ENCODE data around the gene OR4K15. TPM values are rescaled to one million over a fixed set of nuclear protein-coding genes. Genes with fewer than 3 reads are reported as not detected.
A peak's percentile ranks its signal among the peaks of the same experiment; 100 is the strongest.
"Not testable (repeated sequence)": the region's sequence is repeated elsewhere in the genome, so short reads cannot be mapped to it uniquely, and the experiment has no call there.

OR4K15 gene
- polyA plus RNA-seq (2012; ENCODE audit: insufficient read depth, insufficient read length): not detected

GRCh38 chr14:19975291-19975690 is at the start of gene OR4K15:
Gene OR4K15, plus strand, starts transcription at chr14:19975591. Its CDS starts 0 bp downstream, at chr14:19975591.
- no peak for DNase-seq (ENCODE audit: low read depth, low spot score)
- no peak within 1 kb of the TSS for H3K4me3 ChIP-seq (ENCODE audit: low read length)

DNA sequence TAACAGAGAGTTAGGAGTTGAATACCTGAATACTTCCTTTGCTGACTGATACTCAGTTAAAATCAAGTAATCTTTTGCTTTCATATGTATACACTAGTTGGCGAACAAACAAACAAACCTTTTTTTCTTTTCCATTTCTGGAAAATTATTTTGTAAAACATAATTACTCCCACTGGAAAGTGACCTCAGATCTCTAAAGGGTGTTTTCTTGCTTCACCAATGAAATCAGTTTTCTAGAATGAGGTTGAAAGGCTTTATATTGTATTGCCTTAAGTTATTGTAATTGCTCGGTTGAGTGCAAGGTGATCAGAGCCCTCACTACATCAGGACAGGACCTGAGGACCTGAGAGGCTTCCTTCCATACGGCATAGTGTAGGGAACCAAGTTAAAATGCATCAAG is 44.8 kb upstream of the OR4K15 start, which contains the start of gene OR4K1:
Gene OR4K1, plus strand, starts transcription at position 301 of the 400 bp plus-strand sequence. CDS start 4,750 bp downstream, outside the sequence.
- H3K4me3 ChIP-seq (ENCODE audit: low read length): no peak within 1 kb of the TSS
- no peak for DNase-seq (ENCODE audit: low read depth, low spot score)

GRCh38 chr14:19941668-19942067 is 33.7 kb upstream of the OR4K15 start:
- no peak overlapping the region for H3K4me3 ChIP-seq (ENCODE audit: low read length)
- no peak for DNase-seq (ENCODE audit: low read depth, low spot score)

- DNase-seq (ENCODE audit: low read depth, low spot score): no peak
- no peak overlapping the region for H3K4me3 ChIP-seq (ENCODE audit: low read length)
These were observed 27.8 kb upstream of the OR4K15 start for GRCh38 chr14:19947413-19948090.

GRCh38 chr14:19949218-19949617 is 26.2 kb upstream of the OR4K15 start:
- no peak overlapping the region for H3K4me3 ChIP-seq (ENCODE audit: low read length)
- DNase-seq (ENCODE audit: low read depth, low spot score): no peak

DNA sequence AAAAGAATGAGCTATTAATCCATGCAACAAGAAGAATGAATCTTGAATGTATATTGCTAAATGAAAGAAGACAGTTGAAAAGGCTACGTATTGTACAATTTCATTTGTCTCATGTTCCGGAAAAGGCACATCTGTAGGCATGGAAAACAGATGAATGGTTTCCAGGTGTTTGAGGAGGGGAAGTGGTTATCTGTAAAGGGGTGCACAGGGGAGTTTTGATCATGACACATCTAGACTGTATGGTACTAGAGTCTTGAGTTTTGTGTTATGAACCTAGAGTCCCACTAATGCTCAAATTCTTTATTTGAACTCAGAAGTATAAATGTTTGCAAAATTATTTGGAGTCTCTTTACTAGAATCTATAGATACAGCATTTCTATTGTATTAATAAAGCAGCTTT is 5.7 kb upstream of the OR4K15 start:
- H3K4me3 ChIP-seq (ENCODE audit: low read length); DNase-seq (ENCODE audit: low read depth, low spot score): not testable (repeated sequence)

DNA sequence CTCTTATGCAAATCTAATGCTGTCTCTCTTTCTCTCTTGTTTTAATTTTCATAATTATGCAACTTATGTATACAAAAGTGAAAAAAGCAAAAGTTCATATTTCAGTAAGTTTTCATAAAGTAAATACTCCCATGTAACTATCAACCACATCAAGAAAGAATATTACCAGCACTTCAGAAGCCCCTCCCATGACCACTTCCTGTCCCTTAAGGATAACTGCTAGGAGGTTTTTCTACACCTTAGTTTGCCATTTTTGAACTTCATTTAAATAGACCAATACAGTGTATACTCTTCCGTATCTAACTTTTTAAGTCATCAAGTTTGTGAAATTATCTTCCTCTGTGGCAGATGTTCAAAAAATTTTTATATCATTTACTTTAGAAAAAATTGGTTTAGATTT is 547 bp upstream of the OR4K15 start:
- peak; percentile 68 for DNase-seq (ENCODE audit: low read depth, low spot score)
- H3K4me3 ChIP-seq (ENCODE audit: low read length): no peak overlapping the region

DNA sequence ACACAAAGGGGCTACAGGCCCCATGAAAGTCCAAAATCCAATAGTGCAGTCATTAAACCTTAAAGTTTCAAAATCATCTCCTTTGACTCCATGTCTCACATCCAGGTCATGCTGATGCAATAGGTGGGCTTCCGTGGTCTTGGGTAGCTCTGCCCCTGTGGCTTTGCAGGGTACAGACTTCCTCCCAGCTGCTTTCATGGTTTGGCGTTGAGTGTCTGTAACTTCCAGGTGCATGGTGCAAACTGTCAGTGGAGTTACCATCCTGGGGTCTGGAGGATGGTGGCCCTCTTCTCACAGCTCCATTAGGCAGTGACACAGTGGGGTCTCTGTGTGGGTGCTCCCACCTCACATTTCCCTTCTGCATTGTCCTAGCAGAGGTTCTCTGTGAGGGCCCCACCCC is 18.0 kb downstream of the OR4K15 start:
- no peak overlapping the region for H3K4me3 ChIP-seq (ENCODE audit: low read length)

GRCh38 chr14:20001863-20002262 is 26.5 kb downstream of the OR4K15 start, which contains the start of gene OR4Q2:
Gene OR4Q2, plus strand, starts transcription at chr14:20002163.
- H3K4me3 ChIP-seq (ENCODE audit: low read length): no peak within 1 kb of the TSS

More for the DNA sequence above, 18.0 kb downstream of the OR4K15 start:
- peak; percentile 34 for DNase-seq (ENCODE audit: low read depth, low spot score)

DNA sequence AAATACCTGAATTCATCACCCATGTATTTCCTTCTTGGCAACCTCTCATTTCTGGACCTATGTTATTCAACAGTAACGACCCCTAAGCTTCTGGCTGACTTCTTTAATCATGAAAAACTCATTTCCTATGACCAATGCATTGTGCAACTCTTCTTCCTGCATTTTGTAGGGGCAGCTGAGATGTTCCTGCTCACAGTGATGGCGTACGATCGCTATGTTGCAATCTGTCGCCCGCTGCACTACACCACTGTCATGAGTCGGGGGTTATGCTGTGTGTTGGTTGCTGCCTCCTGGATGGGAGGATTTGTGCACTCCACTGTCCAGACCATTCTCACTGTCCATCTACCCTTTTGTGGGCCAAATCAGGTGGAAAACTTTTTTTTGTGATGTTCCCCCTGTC is 26.9 kb downstream of the OR4K15 start:
- H3K4me3 ChIP-seq (ENCODE audit: low read length): no peak overlapping the region
- DNase-seq (ENCODE audit: low read depth, low spot score): no peak

More at GRCh38 chr14:20001863-20002262, 26.5 kb downstream of the OR4K15 start, which contains the start of gene OR4Q2:
- no peak for DNase-seq (ENCODE audit: low read depth, low spot score)

- DNase-seq (ENCODE audit: low read depth, low spot score): no peak
- no peak overlapping the region for H3K4me3 ChIP-seq (ENCODE audit: low read length)
These were observed 32.8 kb downstream of the OR4K15 start for GRCh38 chr14:20008156-20008555.

GRCh38 chr14:20019257-20019865 is 44.0 kb downstream of the OR4K15 start, which contains the start of gene OR4K14:
Gene OR4K14, minus strand, starts transcription at chr14:20019307. Its CDS starts 4,114 bp downstream, at chr14:20015193.
- no peak for DNase-seq (ENCODE audit: low read depth, low spot score)
- no peak within 1 kb of the TSS for H3K4me3 ChIP-seq (ENCODE audit: low read length)
